Esophagus muscularis mucosa (tissue), 4 donors: ENCODE measurements around the gene VTI1A.

Experiments used
- EP300 ChIP-seq: sonication (generic); formaldehyde crosslinking; IDR thresholded peaks from one replicate; pipeline ENCODE4 v1.6.1; 2017; ENCODE audit warnings: antibody characterized with exemption
- POLR2A ChIP-seq: fragments of 450-650 bp; IDR thresholded peaks from one replicate; pipeline ENCODE4 v1.6.1; 2017; ENCODE audit warnings: antibody characterized with exemption, moderate library complexity, mild to moderate bottlenecking, low read depth
- POLR2AphosphoS5 ChIP-seq, 2 donors: sonication (generic); formaldehyde crosslinking; IDR thresholded peaks; one replicate each; pipeline ENCODE4 v1.6.1; 2017; ENCODE audit warnings: antibody characterized with exemption in 2 of 2
- TF ChIP-seq, protein P1 (sequence below), 3 experiments: fragments of 200-600 bp in 2 of 3; fragments of 450-650 bp in 1 of 3; sonication (generic) in 2 of 3; IDR thresholded peaks; one replicate each; pipeline ENCODE4 v1.5.1; 2017 to 2019; ENCODE audit warnings: antibody characterized with exemption in 3 of 3, mild to moderate bottlenecking in 2 of 3, moderate library complexity in 1 of 3

DNA sequence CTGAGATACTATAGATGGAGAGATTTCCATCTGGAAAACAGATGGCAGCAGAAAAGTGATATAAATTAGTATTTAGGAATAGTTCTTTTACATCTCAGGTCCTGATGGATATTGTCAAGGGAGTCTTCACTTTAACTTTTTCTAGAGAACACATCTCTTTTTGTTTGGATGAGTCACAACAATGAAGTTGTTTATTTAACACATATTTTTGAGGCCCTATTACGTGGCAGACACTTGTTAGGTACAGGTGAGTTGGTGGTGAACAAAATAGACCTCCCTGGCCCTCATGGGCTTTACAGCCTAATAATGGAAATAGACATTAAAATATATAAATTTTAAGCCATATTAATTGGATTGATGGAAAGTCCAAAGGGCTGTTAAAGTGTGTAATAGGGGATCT is 168.3 kb downstream of the VTI1A start:
- TF ChIP-seq, protein P1, sequence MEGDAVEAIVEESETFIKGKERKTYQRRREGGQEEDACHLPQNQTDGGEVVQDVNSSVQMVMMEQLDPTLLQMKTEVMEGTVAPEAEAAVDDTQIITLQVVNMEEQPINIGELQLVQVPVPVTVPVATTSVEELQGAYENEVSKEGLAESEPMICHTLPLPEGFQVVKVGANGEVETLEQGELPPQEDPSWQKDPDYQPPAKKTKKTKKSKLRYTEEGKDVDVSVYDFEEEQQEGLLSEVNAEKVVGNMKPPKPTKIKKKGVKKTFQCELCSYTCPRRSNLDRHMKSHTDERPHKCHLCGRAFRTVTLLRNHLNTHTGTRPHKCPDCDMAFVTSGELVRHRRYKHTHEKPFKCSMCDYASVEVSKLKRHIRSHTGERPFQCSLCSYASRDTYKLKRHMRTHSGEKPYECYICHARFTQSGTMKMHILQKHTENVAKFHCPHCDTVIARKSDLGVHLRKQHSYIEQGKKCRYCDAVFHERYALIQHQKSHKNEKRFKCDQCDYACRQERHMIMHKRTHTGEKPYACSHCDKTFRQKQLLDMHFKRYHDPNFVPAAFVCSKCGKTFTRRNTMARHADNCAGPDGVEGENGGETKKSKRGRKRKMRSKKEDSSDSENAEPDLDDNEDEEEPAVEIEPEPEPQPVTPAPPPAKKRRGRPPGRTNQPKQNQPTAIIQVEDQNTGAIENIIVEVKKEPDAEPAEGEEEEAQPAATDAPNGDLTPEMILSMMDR (IDR thresholded peaks at IDR 0.05): no peak
- no peak for TF ChIP-seq POLR2A
- TF ChIP-seq EP300: no peak
- TF ChIP-seq POLR2AphosphoS5 (IDR thresholded peaks at IDR 0.05): no peak
